Choroid plexus epithelial cell (primary cell): ENCODE data around the gene KLF13.

Experiments used
- DNase-seq: peaks from one replicate; pipeline ENCODE4 v3.0.0-alpha.2; 2010; ENCODE audit warnings: low read depth
- H3K4me3 ChIP-seq: 2 replicates; pipeline ENCODE4 v1.5.1; 2011; ENCODE audit warnings: low read depth, mild to moderate bottlenecking, control low read depth, low read length, moderate library complexity
- TF ChIP-seq, protein P1 (sequence below): conservative IDR thresholded peaks from 2 replicates; pipeline ENCODE4 v1.5.1; 2011; ENCODE audit warnings: low read depth, mild to moderate bottlenecking, control low read depth, inconsistent platforms, low read length, moderate library complexity

Gene KLF13

GRCh38 chr15:31391687-31392671 is 65.3 kb downstream of the KLF13 start:
- DNase-seq = peak; percentile 59
- peak overlapping the region; percentile 66 for H3K4me3 ChIP-seq
- TF ChIP-seq, protein P1, sequence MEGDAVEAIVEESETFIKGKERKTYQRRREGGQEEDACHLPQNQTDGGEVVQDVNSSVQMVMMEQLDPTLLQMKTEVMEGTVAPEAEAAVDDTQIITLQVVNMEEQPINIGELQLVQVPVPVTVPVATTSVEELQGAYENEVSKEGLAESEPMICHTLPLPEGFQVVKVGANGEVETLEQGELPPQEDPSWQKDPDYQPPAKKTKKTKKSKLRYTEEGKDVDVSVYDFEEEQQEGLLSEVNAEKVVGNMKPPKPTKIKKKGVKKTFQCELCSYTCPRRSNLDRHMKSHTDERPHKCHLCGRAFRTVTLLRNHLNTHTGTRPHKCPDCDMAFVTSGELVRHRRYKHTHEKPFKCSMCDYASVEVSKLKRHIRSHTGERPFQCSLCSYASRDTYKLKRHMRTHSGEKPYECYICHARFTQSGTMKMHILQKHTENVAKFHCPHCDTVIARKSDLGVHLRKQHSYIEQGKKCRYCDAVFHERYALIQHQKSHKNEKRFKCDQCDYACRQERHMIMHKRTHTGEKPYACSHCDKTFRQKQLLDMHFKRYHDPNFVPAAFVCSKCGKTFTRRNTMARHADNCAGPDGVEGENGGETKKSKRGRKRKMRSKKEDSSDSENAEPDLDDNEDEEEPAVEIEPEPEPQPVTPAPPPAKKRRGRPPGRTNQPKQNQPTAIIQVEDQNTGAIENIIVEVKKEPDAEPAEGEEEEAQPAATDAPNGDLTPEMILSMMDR = no peak

DNA sequence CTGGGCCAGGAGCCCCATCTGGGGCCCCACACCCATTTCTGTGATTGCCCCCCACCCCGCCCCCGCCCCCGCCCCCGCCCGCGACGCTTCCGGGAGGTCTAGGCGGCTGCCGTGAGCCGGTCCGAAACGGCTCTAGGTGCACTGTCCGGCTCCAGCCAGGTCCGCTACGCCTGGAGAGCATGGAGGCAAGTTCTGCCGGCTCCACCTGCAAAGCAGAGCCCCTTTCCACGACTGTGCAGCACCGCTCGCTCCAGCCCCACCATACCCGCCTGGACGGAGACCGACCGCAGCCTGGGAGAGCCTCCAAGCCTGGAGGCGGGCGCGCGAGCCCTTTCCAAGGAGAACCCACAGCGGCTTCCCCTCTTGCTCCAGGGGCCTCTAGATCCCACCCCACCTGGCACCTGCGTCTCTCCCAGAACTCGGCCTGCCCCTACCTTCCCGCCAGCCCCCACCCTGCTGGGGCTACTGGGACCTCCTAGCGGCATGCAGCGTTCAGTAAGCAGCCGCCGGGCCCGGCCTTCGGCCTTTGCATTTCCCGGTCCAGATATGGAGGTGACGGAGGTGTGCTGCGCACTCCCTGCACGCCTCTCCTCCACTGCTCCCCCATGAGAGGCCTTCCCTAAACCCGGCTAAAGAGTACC is 66.2 kb downstream of the KLF13 start:
- DNase-seq = peak; percentile 28
- TF ChIP-seq, protein P1 = no peak
- H3K4me3 ChIP-seq = peak overlapping the region; percentile 66

DNA sequence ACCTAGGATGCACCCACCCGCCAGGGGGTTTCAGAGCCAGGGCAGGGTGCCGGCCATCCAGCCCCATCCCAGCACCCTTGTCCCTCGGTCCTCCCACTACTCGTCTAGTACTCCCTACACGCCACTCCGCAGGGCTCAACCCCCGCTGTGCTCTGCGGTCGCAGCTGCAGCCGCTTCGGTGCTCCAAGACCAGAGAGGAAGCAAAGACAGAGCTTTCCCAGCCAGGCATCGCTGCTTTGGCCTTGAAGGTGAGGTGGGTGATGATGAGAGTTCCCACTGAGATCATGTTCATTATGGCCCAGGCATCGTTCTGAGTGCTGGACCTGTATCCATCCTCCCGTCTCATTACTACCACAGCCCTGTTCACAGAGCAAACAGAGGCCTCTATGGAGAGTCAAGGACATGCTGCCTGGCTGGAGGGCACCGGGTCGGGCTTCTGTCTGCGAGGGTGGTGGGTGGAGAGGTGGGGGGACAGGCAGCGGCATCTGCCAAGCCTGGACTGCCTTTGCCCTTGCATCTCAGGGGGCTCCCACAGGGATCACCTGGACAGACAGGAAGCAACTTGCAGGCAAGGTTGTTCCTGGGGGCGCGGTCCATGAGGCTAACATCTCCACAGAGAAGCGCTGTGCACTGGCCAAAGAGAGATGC is 66.9 kb downstream of the KLF13 start:
- H3K4me3 ChIP-seq = peak overlapping the region; percentile 11
- TF ChIP-seq, protein P1 = no peak
- peak; percentile 61 for DNase-seq

- DNase-seq = peak; percentile 47
- TF ChIP-seq, protein P1 = no peak
- peak overlapping the region; percentile 7 for H3K4me3 ChIP-seq
Measured at GRCh38 chr15:31396881-31397560, 70.4 kb downstream of the KLF13 start.

GRCh38 chr15:31397851-31398661 is 71.4 kb downstream of the KLF13 start:
- TF ChIP-seq, protein P1 = no peak
- DNase-seq = no peak
- no peak overlapping the region for H3K4me3 ChIP-seq
